Thymus (tissue), 11 donors: ENCODE results near the gene IGBP1. TPM values are rescaled to one million over a fixed set of nuclear protein-coding genes. Genes with fewer than 3 reads are reported as not detected.
A peak's percentile ranks its signal among the peaks of the same experiment; 100 is the strongest.

Experiments
- DNase-seq, 9 donors: peaks; one replicate each; pipeline ENCODE4 v3.0.0-alpha.2; 2013; ENCODE audit warnings: low spot score in 9 of 9, low read depth in 6 of 9, missing footprints in 1 of 9
- H3K27ac ChIP-seq, 2 donors: one replicate each; pipeline ENCODE4 v1.5.1; 2013; ENCODE audit warnings: control low read depth in 1 of 2, low read depth in 1 of 2, low read length in 1 of 2, mild to moderate bottlenecking in 1 of 2, moderate library complexity in 1 of 2
- H3K27me3 ChIP-seq, 2 donors: one replicate each; pipeline ENCODE4 v1.5.1; 2013; ENCODE audit warnings: low read length in 1 of 2; ENCODE audit not compliant: control insufficient read depth in 2 of 2, insufficient read depth in 1 of 2
- H3K36me3 ChIP-seq, 2 donors: one replicate each; pipeline ENCODE4 v1.5.1; 2013; ENCODE audit warnings: low read length in 1 of 2, mild to moderate bottlenecking in 1 of 2, moderate library complexity in 1 of 2; ENCODE audit not compliant: control insufficient read depth in 2 of 2, insufficient read depth in 2 of 2
- H3K4me1 ChIP-seq, 2 donors: one replicate each; pipeline ENCODE4 v1.5.1; 2013; ENCODE audit warnings: low read length in 2 of 2; ENCODE audit not compliant: control insufficient read depth in 2 of 2, insufficient read depth in 2 of 2
- H3K4me3 ChIP-seq, 2 donors: one replicate each; pipeline ENCODE4 v1.5.1; 2013; ENCODE audit warnings: low read length in 2 of 2, control low read depth in 1 of 2, mild to moderate bottlenecking in 1 of 2
- H3K9me3 ChIP-seq, 2 donors: one replicate each; pipeline ENCODE4 v1.5.1; 2013; ENCODE audit warnings: low read length in 1 of 2, mild to moderate bottlenecking in 1 of 2; ENCODE audit not compliant: control insufficient read depth in 2 of 2, insufficient read depth in 1 of 2
- WGBS: extraction: QIAGEN DNeasy Blood & Tissue Kit; methylation state at CpG from one replicate; pipeline ENCODE4 v1.1.7; 2013; 5-methylcytosine and 5-hydroxymethylcytosine counted together
- polyA plus RNA-seq: library from polyadenylated mRNA; stranded (reverse); fragments of 200-250 nt; gene quantifications from one replicate; pipeline ENCODE4 v1.2.3, GENCODE V29; 2013
- total RNA-seq: library from RNA; stranded (reverse); fragments of 120-200 nt; gene quantifications from one replicate; pipeline ENCODE4 v1.2.4, GENCODE V29; 2013
- donor health status: healthy.

The IGBP1 gene
- total and polyA plus RNA-seq, 2 donors = 75.0 to 99.0 TPM

GRCh38 chrX:70172221-70172620, 39.0 kb downstream of the IGBP1 start:
- no peak overlapping the region for H3K27ac ChIP-seq
- peaks cover 0 to 1% of the 10 kb centered on the region in 2 donors for H3K36me3 ChIP-seq
- 97% methylated on average over 3 of the region's 3 CpGs for WGBS
- DNase-seq = no peak
- H3K27me3 ChIP-seq = no peaks in the 10 kb centered on the region
- H3K9me3 ChIP-seq = no peaks in the 10 kb centered on the region
- no peaks in the 10 kb centered on the region for H3K4me1 ChIP-seq
- no peak overlapping the region for H3K4me3 ChIP-seq

- DNase-seq = no peak
- Histone ChIP-seq H3K36me3 (no peaks in the 10 kb centered on the region), H3K27me3 (no peaks in the 10 kb centered on the region), H3K4me1 (no peaks in the 10 kb centered on the region), H3K9me3 (no peaks in the 10 kb centered on the region), H3K27ac (no peak overlapping the region), H3K4me3 (no peak overlapping the region)
- WGBS = 96% methylated on average over 4 of the region's 4 CpGs
Measured at GRCh38 chrX:70172964-70173363, 39.7 kb downstream of the IGBP1 start.

DNA sequence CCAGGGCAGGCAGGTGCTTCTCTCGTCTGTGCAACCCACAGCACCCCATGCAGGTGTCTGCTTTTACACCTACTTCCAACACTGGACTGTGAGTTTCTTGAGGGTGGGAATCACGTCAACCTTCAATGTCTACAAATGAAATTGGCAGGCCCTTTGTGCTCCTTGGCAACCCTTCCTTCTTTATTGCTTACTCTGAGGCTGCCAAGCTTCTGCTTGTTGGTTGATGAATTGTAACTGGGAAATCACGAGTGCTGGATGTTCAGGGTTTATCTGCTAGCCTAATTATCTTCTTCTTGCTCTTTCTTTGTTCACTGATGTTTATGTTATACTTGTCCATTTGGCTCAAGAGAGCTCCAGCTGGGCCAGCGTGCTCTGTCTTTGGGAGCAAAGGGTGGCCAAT, 41.5 kb downstream of the IGBP1 start:
- Histone ChIP-seq H3K4me3 (no peak overlapping the region), H3K27me3 (no peaks in the 10 kb centered on the region), H3K36me3 (no peaks in the 10 kb centered on the region), H3K9me3 (no peaks in the 10 kb centered on the region), H3K27ac (no peak overlapping the region), H3K4me1 (no peaks in the 10 kb centered on the region)
- no peak for DNase-seq
- WGBS = 93% methylated on average over 4 of the region's 4 CpGs

- WGBS = 95% methylated on average over 7 of the region's 7 CpGs
- H3K36me3 ChIP-seq = no peaks in the 10 kb centered on the region
- no peak overlapping the region for H3K4me3 ChIP-seq
Measured at GRCh38 chrX:70175338-70175737, 42.1 kb downstream of the IGBP1 start.

GRCh38 chrX:70176938-70177533, 43.8 kb downstream of the IGBP1 start, which contains the start of gene DGAT2L6:
TSS of gene DGAT2L6 (plus strand) at chrX:70177483. CDS start at chrX:70177583, 100 bp downstream.
- DNase-seq = no peak
- Histone ChIP-seq H3K36me3 (no peaks in the 10 kb centered on the region), H3K4me1 (no peaks in the 10 kb centered on the region), H3K27ac (no peak within 1 kb of the TSS), H3K27me3 (no peaks in the 10 kb centered on the region), H3K9me3 (no peaks in the 10 kb centered on the region), H3K4me3 (no peak within 1 kb of the TSS)
- 63% methylated on average over 7 of the region's 7 CpGs for WGBS

More at GRCh38 chrX:70175338-70175737, 42.1 kb downstream of the IGBP1 start:
- Histone ChIP-seq H3K4me1 (no peaks in the 10 kb centered on the region), H3K27ac (no peak overlapping the region), H3K9me3 (no peaks in the 10 kb centered on the region), H3K27me3 (no peaks in the 10 kb centered on the region)
- no peak for DNase-seq

GRCh38 chrX:70183091-70183490, 49.8 kb downstream of the IGBP1 start:
- Histone ChIP-seq H3K27me3 (no peaks in the 10 kb centered on the region), H3K9me3 (no peaks in the 10 kb centered on the region), H3K27ac (no peak overlapping the region), H3K4me3 (no peak overlapping the region), H3K36me3 (no peaks in the 10 kb centered on the region), H3K4me1 (no peaks in the 10 kb centered on the region)
- WGBS = 96% methylated on average over 5 of the region's 5 CpGs
- no peak for DNase-seq

GRCh38 chrX:70190225-70190624, 57.0 kb downstream of the IGBP1 start:
- H3K4me3 ChIP-seq = no peak overlapping the region
- H3K27me3 ChIP-seq = no peaks in the 10 kb centered on the region
- H3K27ac ChIP-seq = no peak overlapping the region
- no peaks in the 10 kb centered on the region for H3K9me3 ChIP-seq
- H3K4me1 ChIP-seq = no peaks in the 10 kb centered on the region
- no peaks in the 10 kb centered on the region for H3K36me3 ChIP-seq
- DNase-seq = no peak

DNA sequence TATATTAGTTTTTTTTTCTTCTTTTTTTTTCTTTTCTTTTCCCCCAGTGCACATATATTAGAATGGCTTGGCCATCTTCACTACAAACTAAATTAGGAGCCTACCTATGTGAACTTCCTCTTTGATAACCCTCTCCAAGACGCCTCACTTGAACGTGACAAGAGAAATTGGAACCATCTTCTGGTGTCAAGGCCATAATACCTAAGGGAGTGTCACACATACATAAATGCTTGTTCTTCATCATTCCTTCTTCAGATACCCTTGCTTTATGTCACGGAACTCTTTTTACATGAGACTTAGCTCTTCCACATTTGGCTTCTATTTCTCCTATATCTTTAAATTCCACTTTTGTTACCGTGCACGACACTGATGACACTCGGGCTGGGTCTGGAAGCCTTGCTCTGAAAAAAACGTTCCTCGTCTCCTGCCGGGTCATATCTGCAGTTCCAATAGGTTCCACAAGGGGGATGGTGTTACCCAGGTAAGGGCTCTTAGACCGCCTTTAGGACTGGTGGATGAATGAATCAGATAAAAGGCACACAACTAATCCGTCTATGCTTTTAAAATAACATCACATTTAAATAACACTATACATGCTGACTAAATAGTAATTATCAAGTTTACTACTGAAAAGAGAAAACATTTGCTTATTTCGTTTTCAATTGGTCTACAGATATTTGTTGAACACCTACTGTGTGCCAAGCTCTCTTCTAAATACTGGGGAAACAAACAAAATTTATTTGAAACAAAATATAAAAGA, 63.9 kb downstream of the IGBP1 start:
- H3K4me3 ChIP-seq = no peak overlapping the region
- WGBS = 18% methylated on average over 12 of the region's 12 CpGs
- peak; percentile 4 to 71 (median 28) for DNase-seq

DNA sequence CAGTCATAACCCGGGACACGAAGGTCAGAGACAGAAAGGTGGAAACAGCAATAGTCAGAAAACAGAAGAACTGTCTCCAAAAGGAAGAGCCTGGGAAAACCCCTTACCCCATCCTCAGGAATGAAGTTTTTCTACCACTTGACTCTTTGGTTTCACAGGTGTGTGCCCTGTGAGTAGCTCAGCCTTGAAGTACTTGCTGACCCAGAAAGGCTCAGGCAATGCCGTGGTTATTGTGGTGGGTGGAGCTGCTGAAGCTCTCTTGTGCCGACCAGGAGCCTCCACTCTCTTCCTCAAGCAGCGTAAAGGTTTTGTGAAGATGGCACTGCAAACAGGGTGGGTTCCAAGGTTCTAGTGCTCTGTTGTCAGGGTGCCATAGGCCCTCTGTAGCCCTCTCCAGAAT, 68.5 kb downstream of the IGBP1 start:
- Histone ChIP-seq H3K4me3 (no peak overlapping the region), H3K4me1 (no peaks in the 10 kb centered on the region), H3K27ac (no peak overlapping the region), H3K27me3 (no peaks in the 10 kb centered on the region), H3K36me3 (no peaks in the 10 kb centered on the region), H3K9me3 (no peaks in the 10 kb centered on the region)
- WGBS = 81% methylated on average over 5 of the region's 5 CpGs
- DNase-seq = no peak

More for the DNA sequence above, 63.9 kb downstream of the IGBP1 start:
- H3K27ac ChIP-seq = no peak overlapping the region
- no peaks in the 10 kb centered on the region for H3K27me3 ChIP-seq
- H3K36me3 ChIP-seq = no peaks in the 10 kb centered on the region
- no peaks in the 10 kb centered on the region for H3K4me1 ChIP-seq
- no peaks in the 10 kb centered on the region for H3K9me3 ChIP-seq
